IPS DF 6.9 (cell line): ENCODE results near the gene AQP12B.
A peak's percentile ranks its signal among the peaks of the same experiment; 100 is the strongest.

Source experiments
- DNase-seq: peaks from one replicate; pipeline ENCODE4 v3.0.0-alpha.2; 2013; ENCODE audit warnings: low read depth, low spot score
- H3K27ac ChIP-seq: one replicate; pipeline ENCODE4 v1.5.1; 2013; ENCODE audit warnings: low read length, control low read depth
- H3K27me3 ChIP-seq: 2 replicates; pipeline ENCODE4 v1.6.1; 2013; ENCODE audit warnings: mild to moderate bottlenecking, low read length; ENCODE audit not compliant: control insufficient read depth, insufficient read depth
- H3K36me3 ChIP-seq: 2 replicates; pipeline ENCODE4 v1.6.1; 2013; ENCODE audit warnings: low read length; ENCODE audit not compliant: control insufficient read depth, insufficient read depth
- H3K4me1 ChIP-seq: 2 replicates; pipeline ENCODE4 v1.6.1; 2013; ENCODE audit warnings: low read length; ENCODE audit not compliant: control insufficient read depth, insufficient read depth
- H3K4me3 ChIP-seq: 2 replicates; pipeline ENCODE4 v1.5.1; 2013; ENCODE audit warnings: mild to moderate bottlenecking, low read length
- H3K9me3 ChIP-seq: 2 replicates; pipeline ENCODE4 v1.6.1; 2013; ENCODE audit warnings: low read length, inconsistent platforms; ENCODE audit not compliant: control insufficient read depth, insufficient read depth
- WGBS: extraction: QIAGEN DNeasy Blood & Tissue Kit; methylation state at CpG from one replicate; pipeline ENCODE4 v1.1.7; 2013; ENCODE audit warnings: mixed read lengths, missing lambda C conversion rate; ENCODE audit not compliant: insufficient read length, insufficient coverage; 5-methylcytosine and 5-hydroxymethylcytosine counted together

The AQP12B gene

GRCh38 chr2:240646176-240646899 is 36.3 kb downstream of the AQP12B start:
- Histone ChIP-seq H3K4me3 (no peak overlapping the region), H3K36me3 (no peaks in the 10 kb centered on the region), H3K9me3 (no peaks in the 10 kb centered on the region), H3K27ac (no peak overlapping the region), H3K27me3 (no peaks in the 10 kb centered on the region), H3K4me1 (no peaks in the 10 kb centered on the region; the same call in 1 of the 2 replicates)
- WGBS = no CpG with 5 or more reads among the region's 36 CpGs
- DNase-seq = no peak

DNA sequence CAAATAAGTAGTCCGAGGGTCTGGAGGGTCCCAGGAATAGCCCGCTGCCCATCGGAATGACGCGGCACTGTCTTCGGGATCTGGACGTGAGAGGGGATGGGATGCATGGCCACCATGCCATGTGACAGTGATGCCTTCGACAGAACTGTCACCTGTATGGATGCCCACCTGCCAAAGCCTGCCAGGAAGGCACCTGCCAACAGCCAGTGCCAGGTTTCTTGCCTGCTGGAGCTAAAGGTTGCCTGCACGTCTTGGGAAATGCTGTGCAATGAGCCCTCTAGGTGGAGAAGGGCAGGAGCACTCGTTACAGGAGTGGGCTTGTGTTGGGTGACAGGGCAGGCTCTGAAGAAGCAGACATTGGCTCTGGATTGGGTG is 36.9 kb downstream of the AQP12B start:
- Histone ChIP-seq H3K9me3 (no peaks in the 10 kb centered on the region), H3K4me1 (no peaks in the 10 kb centered on the region; the same call in 1 of the 2 replicates), H3K27ac (no peak overlapping the region), H3K27me3 (no peaks in the 10 kb centered on the region), H3K4me3 (no peak overlapping the region), H3K36me3 (no peaks in the 10 kb centered on the region)
- WGBS = no CpG with 5 or more reads among the region's 10 CpGs
- no peak for DNase-seq

DNA sequence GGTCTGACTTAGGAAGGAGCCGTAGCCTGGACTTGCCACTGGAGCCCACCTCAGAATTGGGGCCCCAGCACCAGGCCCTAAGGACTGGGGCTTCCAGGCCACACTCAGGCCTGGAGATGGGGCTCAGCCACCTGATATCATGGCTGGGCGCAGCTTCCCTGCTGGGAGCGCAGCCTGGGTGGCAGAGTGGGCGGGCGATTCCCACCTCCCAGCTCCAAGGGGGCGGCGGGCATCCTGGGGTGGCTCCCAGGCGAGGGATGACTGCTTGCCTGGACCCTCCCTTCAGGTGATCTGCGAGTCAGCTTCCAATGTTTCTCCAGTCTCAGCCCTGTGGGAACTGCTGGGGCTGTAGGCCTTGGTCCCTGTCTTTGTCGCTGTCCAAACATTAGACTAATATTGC is 37.3 kb downstream of the AQP12B start:
- no peak overlapping the region for H3K4me3 ChIP-seq
- no peaks in the 10 kb centered on the region for H3K27me3 ChIP-seq
- no peak for DNase-seq
- H3K9me3 ChIP-seq = no peaks in the 10 kb centered on the region
- no CpG with 5 or more reads among the region's 10 CpGs for WGBS
- no peak overlapping the region for H3K27ac ChIP-seq
- H3K4me1 ChIP-seq = no peaks in the 10 kb centered on the region; the same call in 1 of the 2 replicates
- H3K36me3 ChIP-seq = no peaks in the 10 kb centered on the region

DNA sequence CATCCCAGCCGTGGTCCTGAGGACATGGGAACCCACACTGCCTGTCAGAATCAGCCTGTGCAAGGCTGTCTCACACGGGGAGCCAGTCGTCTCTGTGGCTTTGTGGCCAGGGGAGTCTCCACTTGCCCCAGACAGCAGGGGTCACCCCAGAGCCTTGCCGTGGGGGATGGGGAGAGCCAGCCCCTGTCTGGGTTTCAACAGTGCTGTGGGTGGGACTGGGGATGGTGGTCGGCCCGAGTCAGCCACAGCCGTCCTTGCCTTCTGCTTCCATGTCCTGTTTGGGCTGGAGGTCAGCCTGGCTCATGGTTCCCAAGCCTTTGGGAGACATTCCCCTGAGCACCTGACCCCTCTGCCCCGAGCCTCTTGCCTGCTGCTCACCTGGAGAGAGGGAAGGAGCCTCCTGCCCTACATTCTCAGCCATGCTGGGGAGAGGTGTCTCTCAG is 37.8 kb downstream of the AQP12B start:
- H3K9me3 ChIP-seq = no peaks in the 10 kb centered on the region
- WGBS = no CpG with 5 or more reads among the region's 8 CpGs
- no peaks in the 10 kb centered on the region for H3K36me3 ChIP-seq
- no peaks in the 10 kb centered on the region; the same call in 1 of the 2 replicates for H3K4me1 ChIP-seq
- H3K27me3 ChIP-seq = no peaks in the 10 kb centered on the region
- H3K27ac ChIP-seq = no peak overlapping the region
- DNase-seq = no peak
- no peak overlapping the region for H3K4me3 ChIP-seq

- no peak for DNase-seq
- Histone ChIP-seq H3K9me3 (no peaks in the 10 kb centered on the region), H3K27me3 (no peaks in the 10 kb centered on the region), H3K4me1 (no peaks in the 10 kb centered on the region; the same call in 1 of the 2 replicates), H3K27ac (no peak overlapping the region), H3K4me3 (no peak overlapping the region), H3K36me3 (no peaks in the 10 kb centered on the region)
- no CpG with 5 or more reads among the region's 14 CpGs for WGBS
These were observed 38.5 kb downstream of the AQP12B start for GRCh38 chr2:240644171-240644651.

- Histone ChIP-seq H3K9me3 (no peaks in the 10 kb centered on the region), H3K27me3 (no peaks in the 10 kb centered on the region), H3K4me1 (no peaks in the 10 kb centered on the region; the same call in 1 of the 2 replicates), H3K4me3 (no peak overlapping the region), H3K36me3 (no peaks in the 10 kb centered on the region), H3K27ac (no peak overlapping the region)
- no CpG with 5 or more reads among the region's 15 CpGs for WGBS
- DNase-seq = no peak
These were observed 38.9 kb downstream of the AQP12B start for GRCh38 chr2:240643811-240644150.

- Histone ChIP-seq H3K36me3 (no peaks in the 10 kb centered on the region), H3K4me1 (no peaks in the 10 kb centered on the region), H3K27me3 (no peaks in the 10 kb centered on the region), H3K27ac (no peak overlapping the region), H3K9me3 (no peaks in the 10 kb centered on the region), H3K4me3 (no peak overlapping the region)
- DNase-seq = no peak
- no CpG with 5 or more reads among the region's 13 CpGs for WGBS
These were observed 39.4 kb downstream of the AQP12B start for GRCh38 chr2:240643093-240643810.

DNA sequence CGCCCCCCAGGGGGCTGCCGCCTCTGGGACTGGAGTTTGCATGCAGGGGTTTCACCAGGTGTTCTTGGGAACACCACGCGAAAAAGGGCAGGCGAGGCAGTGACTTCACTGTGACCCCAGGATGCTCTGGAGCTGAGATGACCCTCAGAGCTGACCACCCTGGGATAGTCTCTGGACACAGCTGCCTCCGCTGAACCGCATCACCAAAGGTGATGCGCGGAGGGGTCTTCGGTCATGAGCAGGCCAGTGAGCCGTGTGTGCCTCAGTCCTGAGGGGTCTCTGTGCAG is 39.9 kb downstream of the AQP12B start:
- no peaks in the 10 kb centered on the region for H3K4me1 ChIP-seq
- H3K27ac ChIP-seq = no peak overlapping the region
- H3K4me3 ChIP-seq = no peak overlapping the region
- H3K27me3 ChIP-seq = no peaks in the 10 kb centered on the region
- H3K36me3 ChIP-seq = no peaks in the 10 kb centered on the region
- no peaks in the 10 kb centered on the region for H3K9me3 ChIP-seq
- no peak for DNase-seq
- WGBS = no CpG with 5 or more reads among the region's 11 CpGs

GRCh38 chr2:240642061-240642805 is 40.5 kb downstream of the AQP12B start:
- Histone ChIP-seq H3K4me1 (no peaks in the 10 kb centered on the region), H3K36me3 (no peaks in the 10 kb centered on the region), H3K4me3 (no peak overlapping the region), H3K9me3 (no peaks in the 10 kb centered on the region), H3K27me3 (no peaks in the 10 kb centered on the region), H3K27ac (no peak overlapping the region)
- WGBS = no CpG with 5 or more reads among the region's 36 CpGs
- DNase-seq = no peak

DNA sequence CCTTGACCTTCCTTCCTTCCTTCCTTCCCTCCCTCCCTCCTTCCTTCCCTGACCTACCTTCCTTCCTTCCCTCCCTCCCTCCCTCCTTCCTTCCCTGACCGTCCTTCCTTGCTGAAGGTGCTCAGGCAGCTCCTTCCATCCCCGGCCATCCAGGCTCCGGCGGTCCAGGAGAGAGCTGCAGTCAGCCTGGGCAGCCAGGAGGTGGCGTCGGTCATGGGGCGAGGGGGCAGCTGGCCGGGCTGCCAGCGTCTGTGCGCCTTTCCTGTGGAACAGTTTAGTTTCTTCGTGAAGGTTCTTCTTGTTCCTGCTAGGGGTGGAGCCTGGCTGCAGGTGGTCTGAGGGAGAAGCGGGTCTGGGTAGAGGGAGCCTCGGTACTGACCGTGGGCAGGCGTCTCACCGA is 41.7 kb downstream of the AQP12B start:
- peak; percentile 18 for DNase-seq
- Histone ChIP-seq H3K27me3 (no peaks in the 10 kb centered on the region), H3K4me3 (no peak overlapping the region), H3K9me3 (0 out of 2 replicates have a peak, but pooled peaks cover 2% of the 10 kb centered on the region), H3K36me3 (no peaks in the 10 kb centered on the region), H3K4me1 (no peaks in the 10 kb centered on the region), H3K27ac (no peak overlapping the region)
- WGBS = no CpG with 5 or more reads among the region's 16 CpGs
